Fibroblast of peridontal ligament (primary cell): ENCODE data around the gene CAMK2D.
A peak's percentile ranks its signal among the peaks of the same experiment; 100 is the strongest.

Experiments used
- DNase-seq: peaks from one replicate; pipeline ENCODE4 v3.0.0-alpha.2; 2010; ENCODE audit errors: extremely low read depth

CAMK2D gene

DNA sequence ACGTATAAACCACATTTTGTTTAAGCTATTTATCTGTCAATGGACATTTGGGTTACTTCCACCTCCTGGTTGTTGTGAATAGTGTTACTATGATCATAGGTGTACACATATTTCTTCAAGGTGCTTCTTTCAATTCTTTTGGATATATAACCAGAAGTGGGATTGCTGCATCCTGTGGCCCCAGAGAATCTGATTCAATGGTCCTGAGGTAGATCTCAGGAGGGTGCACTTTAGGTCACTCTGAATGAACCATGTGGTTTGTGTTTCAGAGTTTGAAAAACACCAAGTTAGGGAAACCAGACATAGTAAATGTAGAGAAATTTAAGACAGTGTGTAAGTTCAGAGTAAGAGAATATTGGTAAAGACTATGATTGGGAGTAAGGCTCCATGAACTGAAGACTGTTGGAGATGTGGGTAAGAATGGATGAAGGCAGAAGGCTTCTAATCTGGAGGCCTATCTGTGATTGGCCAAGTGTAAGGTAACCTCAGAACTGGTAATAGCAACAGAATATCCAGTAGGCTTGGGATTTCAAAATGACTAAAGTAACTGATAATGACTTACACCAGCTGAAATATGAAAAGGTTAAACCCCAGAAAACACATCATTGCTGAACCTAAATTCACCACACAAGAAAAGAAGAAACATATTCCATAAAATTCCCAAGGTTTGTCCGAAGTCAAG is 236.9 kb downstream of the CAMK2D start:
- no peak for DNase-seq

DNA sequence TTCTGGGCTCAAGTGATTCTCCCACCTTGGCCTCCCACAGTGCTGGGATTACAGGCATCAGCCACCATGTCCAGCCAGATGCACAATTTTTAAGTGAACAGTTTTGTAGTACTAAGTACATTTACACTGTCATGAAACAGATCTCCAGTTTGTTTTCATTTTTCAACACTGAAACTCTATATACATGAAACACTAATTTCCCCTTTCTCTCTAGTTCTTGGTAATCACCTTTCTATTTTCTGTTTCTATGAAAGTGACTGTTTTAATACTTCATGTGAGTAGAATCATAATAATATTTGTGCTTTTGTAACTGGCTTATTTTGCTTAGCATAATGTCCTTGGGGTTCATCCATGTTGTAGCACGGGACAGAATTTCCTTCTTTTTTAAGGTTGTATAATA is 237.4 kb downstream of the CAMK2D start:
- DNase-seq, result no peak

GRCh38 chr4:113522433-113522832 is 239.1 kb downstream of the CAMK2D start:
- DNase-seq, result no peak

GRCh38 chr4:113513382-113513781 is 248.2 kb downstream of the CAMK2D start:
- DNase-seq, result no peak

GRCh38 chr4:113512880-113513279 is 248.7 kb downstream of the CAMK2D start:
- no peak for DNase-seq

GRCh38 chr4:113511944-113512343 is 249.6 kb downstream of the CAMK2D start:
- DNase-seq, result no peak

DNA sequence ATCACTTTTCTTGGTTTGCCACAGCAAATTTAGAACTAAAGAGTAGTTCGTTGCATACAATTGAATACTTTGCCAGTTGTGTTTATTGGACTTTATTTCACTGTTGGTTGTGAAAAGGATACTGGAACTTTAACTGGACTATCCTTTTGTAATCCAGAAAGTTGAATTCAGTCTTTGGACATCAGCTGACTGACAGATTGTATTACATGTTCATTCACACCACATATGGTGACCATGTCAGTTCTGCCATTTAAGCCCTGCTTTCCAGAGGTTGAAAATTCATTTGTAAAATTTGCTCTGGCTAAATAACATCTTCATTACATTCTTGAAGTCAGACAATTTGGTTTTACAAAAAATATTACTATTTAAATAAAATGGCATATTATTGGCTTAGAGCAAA is 251.7 kb downstream of the CAMK2D start:
- DNase-seq, result no peak

DNA sequence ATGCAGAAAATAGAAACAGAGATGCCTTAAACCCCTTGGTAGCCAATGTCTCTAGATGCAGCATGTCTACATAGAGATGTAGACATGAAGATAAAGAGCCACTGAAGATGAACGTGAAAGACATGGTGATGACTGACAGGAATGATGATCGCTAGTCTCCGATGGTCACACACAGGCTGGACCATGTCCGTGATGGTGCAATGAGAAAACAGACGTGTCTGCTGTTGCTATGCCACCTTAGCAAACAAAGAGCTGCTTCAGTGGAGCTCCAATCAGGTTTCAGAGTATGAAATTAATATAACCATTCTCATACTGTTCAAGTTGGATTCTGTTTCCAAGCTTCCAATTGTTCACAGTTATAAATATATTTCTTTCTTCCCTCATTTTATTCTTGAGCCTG is 256.5 kb downstream of the CAMK2D start:
- DNase-seq, result no peak

DNA sequence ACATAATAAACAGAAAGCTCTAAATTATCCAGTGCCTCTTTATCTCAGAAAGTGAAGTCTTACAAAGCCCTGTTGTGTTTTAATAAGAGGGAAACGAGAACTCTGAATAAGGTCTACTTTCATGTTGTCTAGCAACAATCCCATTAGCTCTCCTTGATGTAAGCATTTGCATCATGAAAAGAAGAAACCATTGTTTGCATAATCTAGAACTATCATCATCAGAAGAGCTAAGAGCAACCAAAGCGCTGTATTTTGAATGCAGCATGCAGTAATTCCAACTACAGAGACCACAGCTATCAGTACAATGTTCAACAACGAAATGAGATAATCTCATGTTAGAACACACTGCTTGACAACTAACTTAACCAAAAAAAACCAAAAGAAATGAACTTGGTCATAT is 257.1 kb downstream of the CAMK2D start:
- peak; percentile 45 for DNase-seq

- no peak for DNase-seq
These were observed 257.8 kb downstream of the CAMK2D start for GRCh38 chr4:113503691-113504090.

- no peak for DNase-seq
These were observed 258.6 kb downstream of the CAMK2D start for GRCh38 chr4:113502906-113503305.

DNA sequence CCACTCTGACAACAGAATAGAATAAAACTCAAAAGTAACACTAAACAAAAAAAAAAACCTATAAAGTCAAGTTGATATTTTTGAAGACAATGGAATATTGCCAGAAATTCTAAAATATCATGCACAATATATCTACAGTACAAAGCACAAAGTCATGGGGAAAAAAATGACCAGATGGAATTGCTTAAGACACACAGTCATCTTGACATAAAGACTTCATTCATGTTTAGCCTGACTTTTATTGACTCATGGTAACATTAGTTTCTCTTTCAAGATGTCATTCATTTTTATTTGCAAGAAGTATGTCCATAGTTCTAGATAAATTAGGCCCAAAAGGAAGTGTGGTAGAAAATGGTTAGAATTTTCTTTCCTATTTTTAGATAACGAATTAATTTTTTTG is 259.1 kb downstream of the CAMK2D start:
- peak; percentile 66 for DNase-seq

- no peak for DNase-seq
These were observed 261.1 kb downstream of the CAMK2D start for GRCh38 chr4:113500424-113500823.

- peak; percentile 79 for DNase-seq
These were observed 261.8 kb downstream of the CAMK2D start for GRCh38 chr4:113499696-113500095.

GRCh38 chr4:113499166-113499565 is 262.4 kb downstream of the CAMK2D start:
- DNase-seq, result no peak

- no peak for DNase-seq
These were observed 264.2 kb downstream of the CAMK2D start for GRCh38 chr4:113497154-113497884.

DNA sequence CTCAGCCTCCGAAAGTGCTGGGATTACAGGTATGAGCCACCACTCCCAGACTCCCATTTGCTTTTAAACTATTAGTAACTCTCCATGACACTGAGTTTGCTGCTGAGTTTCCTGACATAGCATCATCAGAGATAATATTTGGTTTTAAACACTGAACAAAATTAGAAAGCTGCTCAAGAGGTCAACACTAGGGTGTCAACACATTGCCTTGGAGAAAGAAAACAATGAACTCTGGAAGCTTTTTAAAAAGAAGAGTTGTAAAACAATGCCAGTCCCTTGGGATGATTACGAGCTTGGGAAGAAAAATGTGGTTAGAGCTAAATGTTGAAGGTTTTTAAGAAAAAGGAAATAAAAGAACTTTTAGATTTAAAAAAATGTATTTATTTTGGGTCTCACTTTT is 264.8 kb downstream of the CAMK2D start:
- peak; percentile 46 for DNase-seq

DNA sequence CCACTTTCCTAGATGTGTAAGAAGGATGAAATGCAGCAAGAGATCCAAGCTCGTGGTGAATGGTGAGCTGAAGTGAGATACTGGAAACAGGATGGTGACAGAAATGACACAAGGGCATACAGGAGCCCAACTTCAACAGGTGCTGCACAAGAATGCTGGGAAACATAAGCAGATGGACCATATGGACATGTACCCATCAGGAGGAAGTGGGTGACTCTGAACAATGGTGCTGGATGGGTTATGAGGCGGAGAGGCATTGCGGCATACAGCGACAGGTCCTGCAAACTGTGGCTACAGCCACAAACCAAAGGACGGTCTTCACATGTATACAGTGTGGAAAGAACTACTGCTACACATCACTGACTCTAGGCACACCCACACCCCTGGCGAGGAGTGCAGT is 265.7 kb downstream of the CAMK2D start:
- DNase-seq, result no peak

GRCh38 chr4:113483131-113483530 is 278.4 kb downstream of the CAMK2D start:
- DNase-seq, result no peak

GRCh38 chr4:113482325-113482724 is 279.2 kb downstream of the CAMK2D start:
- no peak for DNase-seq

DNA sequence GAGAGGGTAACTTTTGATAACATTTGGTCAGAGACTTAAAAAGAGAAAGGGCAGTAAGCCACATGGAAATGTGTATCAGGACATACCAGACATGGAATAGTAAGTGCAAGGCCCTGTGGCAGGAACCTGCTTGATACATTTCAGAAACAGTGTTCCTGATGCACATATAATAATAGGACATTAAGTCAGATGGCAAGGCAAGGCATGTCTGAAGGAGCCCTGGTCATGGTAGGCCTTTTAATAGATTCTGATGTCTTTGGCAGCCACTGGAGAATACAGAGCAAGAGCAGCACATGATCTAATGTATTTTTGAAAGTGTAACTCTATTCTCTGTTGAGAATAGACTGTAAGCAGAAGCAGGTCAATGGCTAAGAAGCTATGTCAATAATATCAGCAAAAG is 279.7 kb downstream of the CAMK2D start:
- no peak for DNase-seq

GRCh38 chr4:113480109-113480508 is 281.4 kb downstream of the CAMK2D start:
- DNase-seq, result no peak

GRCh38 chr4:113478032-113478431 is 283.5 kb downstream of the CAMK2D start:
- DNase-seq, result no peak

DNA sequence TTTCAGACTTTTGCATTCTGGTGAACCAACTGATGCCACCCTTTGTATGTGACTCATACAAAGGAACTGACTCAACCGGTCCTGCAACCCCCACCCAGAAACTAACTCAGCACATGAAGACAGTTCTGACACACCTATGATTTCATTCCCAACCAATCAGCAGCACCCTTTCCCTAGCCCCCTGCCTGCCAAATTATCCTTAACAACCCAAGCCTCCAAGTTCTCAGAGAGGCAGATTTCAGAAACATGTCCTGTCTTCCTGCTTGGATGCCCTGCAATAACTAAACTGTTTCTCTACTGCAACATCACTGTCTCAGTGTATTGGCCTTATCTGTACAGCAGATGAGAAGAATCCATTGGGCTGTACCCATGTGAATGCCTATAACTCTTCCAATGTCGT is 284.7 kb downstream of the CAMK2D start:
- no peak for DNase-seq
